H1 (cell line): Measurements from ENCODE around the gene RNF126. TPM values are rescaled to one million over a fixed set of nuclear protein-coding genes. Genes with fewer than 3 reads are reported as not detected.

ENCODE experiments used
- polyA plus RNA-seq, 7 experiments: library from polyadenylated mRNA; depleted of rRNA in 3 of 7; stranded (reverse) in 5 of 7; unstranded in 2 of 7; fragments of >200 nt in 5 of 7; fragments of 200-250 nt in 2 of 7; gene quantifications; 1 replicate in 5 of 7; 2 replicates in 1 of 7; 4 replicates in 1 of 7; pipeline versions ENCODE4 v1.2.1 to v1.2.3, GENCODE V29; 2011 to 2013; ENCODE audit warnings: missing spikeins in 2 of 7, mixed read lengths in 2 of 7
- total RNA-seq: library from RNA; stranded (reverse); fragmentation: NEBNext Ultra II Directional; extraction: Animal tissue kit (Norgen Biotek cat#: 25700); gene quantifications from 2 replicates; pipeline ENCODE4 v1.2.1, GENCODE V29; 2021

The RNF126 gene
- total and polyA plus RNA-seq, 2 of the 8 experiments (the other 6 are each of a cell fraction or from before 2014, with no cell fraction given), result 21.8 to 68.0 TPM

Other genes starting within 250 kb of the RNF126 start
- 3.5 and 4.4 TPM in 2 replicates for gene SHC2, start 202.2 kb downstream of the RNF126 start, total RNA-seq
- 7.3 and 11.3 TPM in 2 replicates for gene SHC2, start 202.2 kb downstream of the RNF126 start, polyA plus RNA-seq (2011; rRNA removed)
- gene MADCAM1, start 166.7 kb downstream of the RNF126 start, total RNA-seq, result 3.0 and 3.1 TPM in 2 replicates
- gene MADCAM1, start 166.7 kb downstream of the RNF126 start, polyA plus RNA-seq (2011; rRNA removed), result 2.3 and 5.3 TPM in 2 replicates
- gene TPGS1, start 155.7 kb downstream of the RNF126 start, total RNA-seq, result 9.1 and 10.2 TPM in 2 replicates
- 10.6 and 11.8 TPM in 2 replicates for gene TPGS1, start 155.7 kb downstream of the RNF126 start, polyA plus RNA-seq (2011; rRNA removed)
- gene CDC34, start 131.5 kb downstream of the RNF126 start, total RNA-seq, result 129 and 133 TPM in 2 replicates
- 95.9 and 152 TPM in 2 replicates for gene CDC34, start 131.5 kb downstream of the RNF126 start, polyA plus RNA-seq (2011; rRNA removed)
- gene GZMM, start 119.2 kb downstream of the RNF126 start, total RNA-seq, result 0.32 and 0.59 TPM in 2 replicates
- gene GZMM, start 119.2 kb downstream of the RNF126 start, polyA plus RNA-seq (2011; rRNA removed), result 0.09 and 0.19 TPM in 2 replicates
- gene BSG, start 90.6 kb downstream of the RNF126 start, total RNA-seq, result 726 and 743 TPM in 2 replicates
- gene BSG, start 90.6 kb downstream of the RNF126 start, polyA plus RNA-seq (2011; rRNA removed), result 1,055 and 1,381 TPM in 2 replicates
- 3.6 and 4.0 TPM in 2 replicates for gene HCN2, start 73.3 kb downstream of the RNF126 start, total RNA-seq
- gene HCN2, start 73.3 kb downstream of the RNF126 start, polyA plus RNA-seq (2011; rRNA removed), result 1.0 and 1.9 TPM in 2 replicates
- 110 and 111 TPM in 2 replicates for gene POLRMT, start 29.7 kb downstream of the RNF126 start, total RNA-seq
- gene POLRMT, start 29.7 kb downstream of the RNF126 start, polyA plus RNA-seq (2011; rRNA removed), result 93.0 and 119 TPM in 2 replicates
- gene FGF22, start 23.3 kb downstream of the RNF126 start, total RNA-seq, result 1.7 and 1.9 TPM in 2 replicates
- gene FGF22, start 23.3 kb downstream of the RNF126 start, polyA plus RNA-seq (2011; rRNA removed), result 0.44 and 0.99 TPM in 2 replicates
- gene FSTL3, start 13.2 kb upstream of the RNF126 start, total RNA-seq, result 7.5 and 8.1 TPM in 2 replicates
- gene FSTL3, start 13.2 kb upstream of the RNF126 start, polyA plus RNA-seq (2011; rRNA removed), result 11.8 and 18.4 TPM in 2 replicates
- not detected in 2 replicates for gene PRSS57, start 32.2 kb upstream of the RNF126 start, total RNA-seq
- gene PRSS57, start 32.2 kb upstream of the RNF126 start, polyA plus RNA-seq (2011; rRNA removed), result 0.09 TPM in 1 of 2 replicates, not detected in the other
- gene PALM, start 45.7 kb upstream of the RNF126 start, total RNA-seq, result 16.5 TPM in 2 replicates
- gene PALM, start 45.7 kb upstream of the RNF126 start, polyA plus RNA-seq (2011; rRNA removed), result 5.7 and 13.0 TPM in 2 replicates
- gene MISP, start 87.9 kb upstream of the RNF126 start, total RNA-seq, result 0.43 and 0.54 TPM in 2 replicates
- 0.45 and 0.52 TPM in 2 replicates for gene MISP, start 87.9 kb upstream of the RNF126 start, polyA plus RNA-seq (2011; rRNA removed)
- gene PTBP1, start 134.2 kb upstream of the RNF126 start, total RNA-seq, result 873 and 888 TPM in 2 replicates
- gene PTBP1, start 134.2 kb upstream of the RNF126 start, polyA plus RNA-seq (2011; rRNA removed), result 528 and 645 TPM in 2 replicates
- 66.2 and 71.7 TPM in 2 replicates for gene PLPPR3, start 158.7 kb upstream of the RNF126 start, total RNA-seq
- 76.4 and 109 TPM in 2 replicates for gene PLPPR3, start 158.7 kb upstream of the RNF126 start, polyA plus RNA-seq (2011; rRNA removed)
- gene AZU1, start 164.6 kb upstream of the RNF126 start, total RNA-seq, result 0.80 and 1.7 TPM in 2 replicates
- gene AZU1, start 164.6 kb upstream of the RNF126 start, polyA plus RNA-seq (2011; rRNA removed), result 1.3 and 2.7 TPM in 2 replicates
- gene PRTN3, start 177.8 kb upstream of the RNF126 start, total RNA-seq, result 0.39 and 0.42 TPM in 2 replicates
- 2.1 and 3.1 TPM in 2 replicates for gene PRTN3, start 177.8 kb upstream of the RNF126 start, polyA plus RNA-seq (2011; rRNA removed)
- gene ELANE, start 189.1 kb upstream of the RNF126 start, total RNA-seq, result not detected in 2 replicates
- not detected in 2 replicates for gene ELANE, start 189.1 kb upstream of the RNF126 start, polyA plus RNA-seq (2011; rRNA removed)
- gene CFD, start 196.4 kb upstream of the RNF126 start, total RNA-seq, result 1.7 TPM in 2 replicates
- 2.8 and 4.6 TPM in 2 replicates for gene CFD, start 196.4 kb upstream of the RNF126 start, polyA plus RNA-seq (2011; rRNA removed)
- gene MED16, start 230.0 kb upstream of the RNF126 start, total RNA-seq, result 51.0 and 55.9 TPM in 2 replicates
- gene MED16, start 230.0 kb upstream of the RNF126 start, polyA plus RNA-seq (2011; rRNA removed), result 67.2 and 134 TPM in 2 replicates
- gene RNU6-9, start 230.3 kb upstream of the RNF126 start, total RNA-seq, result not detected in 2 replicates
- gene RNU6-9, start 230.3 kb upstream of the RNF126 start, polyA plus RNA-seq (2011; rRNA removed), result not detected in 2 replicates